Measurements from ENCODE around the gene IGFBPL1.
"Not testable (repeated sequence)": the region's sequence is repeated elsewhere in the genome, so short reads cannot be mapped to it uniquely, and the experiment has no call there.

The IGFBPL1 gene

GRCh38 chr9:38428062-38428461, 3.8 kb upstream of the IGFBPL1 start:
- no peak for DNase-seq

GRCh38 chr9:38424918-38425317, 664 bp upstream of the IGFBPL1 start:
- DNase-seq = no peak

DNA sequence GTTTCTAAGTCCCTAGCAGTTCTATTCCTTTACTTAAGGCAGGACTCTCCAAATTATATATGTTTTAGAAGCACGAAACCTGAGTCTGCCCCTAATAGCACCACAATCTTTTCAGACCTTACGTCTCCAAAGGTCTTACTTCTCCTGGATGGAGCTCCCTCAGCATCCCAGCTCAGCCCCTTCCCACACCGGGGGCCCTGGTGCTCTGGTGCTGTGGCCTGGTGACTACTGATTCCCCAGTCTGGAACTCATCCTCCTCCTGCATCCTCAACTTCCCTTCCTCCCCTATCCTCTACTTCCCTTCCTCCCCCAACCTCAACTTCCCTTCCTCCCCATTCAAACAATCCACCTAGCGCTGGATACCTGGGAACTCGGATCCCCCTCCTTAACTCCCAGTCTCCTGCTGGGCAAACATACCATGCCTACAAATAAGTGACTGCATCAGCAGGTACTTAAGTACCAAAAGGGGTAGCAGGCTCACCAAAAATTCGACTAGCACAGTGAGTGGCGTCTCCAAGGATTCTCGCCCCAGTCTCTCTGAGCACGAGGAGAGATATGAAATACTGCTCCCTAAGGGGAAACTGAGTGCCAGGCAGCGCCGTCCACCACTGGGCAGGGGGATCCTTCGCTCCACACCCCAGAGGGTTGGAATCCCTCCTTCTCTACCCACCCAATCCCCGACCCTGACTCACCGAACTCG, 831 bp downstream of the IGFBPL1 start:
- DNase-seq = no peak

DNA sequence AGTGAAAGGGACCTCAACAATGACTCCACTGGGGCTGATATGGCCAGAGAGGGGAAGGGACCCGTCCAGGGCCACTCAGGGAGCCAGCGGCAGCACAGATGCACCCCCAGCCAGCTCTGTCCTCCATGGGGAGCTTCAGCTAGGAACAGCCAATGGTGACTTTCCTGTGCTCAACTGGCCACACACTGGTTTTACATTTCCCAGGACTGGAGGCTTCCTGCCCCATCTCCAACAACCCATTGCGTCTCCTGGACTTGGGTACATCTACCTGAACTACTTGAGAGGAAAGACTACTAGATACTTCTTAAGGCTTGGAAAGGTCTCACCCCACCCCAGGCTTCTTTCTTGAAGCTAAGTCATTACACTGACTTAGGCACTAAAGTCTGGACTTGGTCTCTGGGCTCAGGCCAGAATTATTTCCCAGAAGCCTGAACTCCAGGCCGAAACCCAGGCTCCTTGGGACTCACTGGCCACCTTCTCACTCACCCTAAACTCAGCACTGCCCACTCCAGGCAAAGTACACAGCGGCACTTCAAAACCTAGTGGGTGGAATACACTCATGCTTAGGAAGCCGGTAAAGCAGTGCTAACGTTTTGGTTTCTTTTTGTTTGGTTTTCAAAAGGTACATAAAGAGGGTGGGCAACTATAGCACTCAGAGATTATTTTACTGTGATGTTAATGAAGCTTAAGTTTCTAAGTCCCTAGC, 1.5 kb downstream of the IGFBPL1 start:
- no peak for DNase-seq

GRCh38 chr9:38421498-38422211, 2.6 kb downstream of the IGFBPL1 start:
- DNase-seq = no peak

- no peak for DNase-seq
Measured at GRCh38 chr9:38419181-38419580, 5.1 kb downstream of the IGFBPL1 start.

DNA sequence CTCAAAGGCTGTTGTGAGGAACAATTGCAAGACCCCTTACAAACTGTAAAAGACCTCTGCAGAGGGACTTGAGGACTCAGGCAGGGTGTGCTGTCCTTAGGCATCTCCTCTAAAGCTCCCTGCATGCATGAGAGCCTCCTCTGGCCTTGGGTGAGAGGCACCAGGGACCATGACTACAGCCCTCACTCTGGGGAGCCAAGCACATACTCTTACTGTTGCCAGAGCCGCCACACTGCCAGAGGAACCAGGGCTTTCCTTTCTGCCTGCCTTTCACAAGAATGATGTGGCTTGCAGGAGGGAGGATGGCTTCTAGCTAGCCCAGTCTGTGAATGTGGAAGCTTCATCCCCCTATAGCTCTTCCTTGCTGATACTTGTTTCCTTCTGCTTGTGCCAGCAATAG, 5.9 kb downstream of the IGFBPL1 start:
- no peak for DNase-seq

DNA sequence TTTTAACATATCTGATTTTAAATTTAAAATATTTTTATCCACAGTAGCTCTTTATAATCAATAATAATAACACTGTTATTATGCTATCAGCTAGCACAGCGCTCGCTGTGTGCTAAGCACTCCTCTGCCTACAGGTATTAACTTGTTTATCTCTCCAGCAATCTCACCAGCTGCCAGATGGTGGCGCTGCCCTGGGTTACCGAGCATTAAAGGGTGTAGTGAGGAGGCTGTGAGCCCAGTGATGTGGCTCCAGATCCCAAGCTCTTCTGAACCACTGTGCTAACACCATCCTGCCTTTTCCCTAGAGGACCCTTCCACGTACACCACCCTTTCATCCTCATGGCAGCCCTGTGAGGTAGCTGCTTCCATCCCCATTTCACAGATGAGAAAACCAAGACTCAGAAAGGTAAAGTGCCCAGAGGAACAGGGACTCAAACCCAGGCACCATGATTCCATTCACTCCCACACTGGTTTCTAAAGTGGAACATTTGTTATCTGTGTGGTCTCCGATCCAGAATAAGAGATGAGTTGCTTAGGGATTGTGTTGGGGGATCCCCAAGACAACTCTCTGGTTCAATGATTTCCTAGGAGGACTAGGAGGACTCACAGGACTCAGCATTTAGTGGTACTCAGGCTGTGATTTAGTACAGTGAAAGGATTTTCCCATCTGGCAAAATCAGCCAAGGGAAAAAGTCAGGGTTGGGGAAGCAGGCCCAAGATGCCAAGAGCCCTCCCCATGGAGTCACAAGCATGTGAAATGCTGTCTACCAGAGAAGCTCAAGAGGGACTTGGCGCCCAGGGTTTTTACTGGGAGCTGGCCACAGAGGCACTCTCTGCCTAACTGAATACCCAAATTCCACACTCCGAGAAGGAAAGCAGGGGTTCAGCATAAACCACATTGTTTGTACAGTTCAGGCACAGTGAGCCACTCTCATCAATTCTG, 7.0 kb downstream of the IGFBPL1 start:
- DNase-seq = peak; percentile 34

GRCh38 chr9:38416461-38416860, 7.8 kb downstream of the IGFBPL1 start:
- DNase-seq = no peak

- DNase-seq = no peak
Measured at GRCh38 chr9:38415856-38416255, 8.4 kb downstream of the IGFBPL1 start.

- no peak for DNase-seq
Measured at GRCh38 chr9:38414040-38414723, 10.1 kb downstream of the IGFBPL1 start.

DNA sequence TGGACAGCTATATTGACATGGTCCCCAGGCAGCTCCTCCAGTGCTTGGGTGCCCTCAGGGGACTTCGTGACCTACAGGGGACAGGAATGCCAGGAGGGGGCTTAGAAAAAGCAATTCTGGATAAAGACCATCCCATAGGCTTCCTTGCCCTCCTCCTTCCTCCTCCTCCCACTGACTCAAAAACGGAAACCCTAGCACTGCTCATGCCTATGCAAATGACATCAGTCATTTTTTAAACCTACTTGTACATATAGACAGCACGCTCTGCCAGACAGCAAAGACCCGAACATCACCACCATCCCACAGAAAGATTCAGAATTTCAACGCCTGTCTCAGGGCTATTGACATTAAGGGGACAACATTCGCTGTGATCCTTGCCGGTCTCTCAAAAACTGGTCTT, 11.0 kb downstream of the IGFBPL1 start:
- DNase-seq = no peak

DNA sequence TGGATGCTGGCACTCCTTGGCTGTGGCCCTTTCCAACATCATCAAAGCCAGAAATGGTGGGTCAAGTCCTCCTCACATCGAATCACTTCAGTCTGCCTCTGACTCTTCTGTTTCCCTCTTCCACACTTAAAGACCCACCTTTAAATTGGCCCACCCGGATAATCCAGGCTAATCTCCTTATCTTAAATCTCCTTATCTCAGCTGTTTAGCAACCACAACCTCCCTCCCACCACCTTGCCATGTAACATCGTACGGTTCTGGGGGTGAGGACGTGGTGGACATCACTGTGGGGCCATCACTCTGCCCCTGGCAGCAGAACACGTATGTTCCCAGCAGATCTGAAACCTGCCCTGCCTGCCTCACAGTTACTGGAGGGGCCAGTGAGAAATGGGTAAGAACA, 11.5 kb downstream of the IGFBPL1 start:
- no peak for DNase-seq

GRCh38 chr9:38408719-38409118, 15.5 kb downstream of the IGFBPL1 start:
- DNase-seq = no peak

DNA sequence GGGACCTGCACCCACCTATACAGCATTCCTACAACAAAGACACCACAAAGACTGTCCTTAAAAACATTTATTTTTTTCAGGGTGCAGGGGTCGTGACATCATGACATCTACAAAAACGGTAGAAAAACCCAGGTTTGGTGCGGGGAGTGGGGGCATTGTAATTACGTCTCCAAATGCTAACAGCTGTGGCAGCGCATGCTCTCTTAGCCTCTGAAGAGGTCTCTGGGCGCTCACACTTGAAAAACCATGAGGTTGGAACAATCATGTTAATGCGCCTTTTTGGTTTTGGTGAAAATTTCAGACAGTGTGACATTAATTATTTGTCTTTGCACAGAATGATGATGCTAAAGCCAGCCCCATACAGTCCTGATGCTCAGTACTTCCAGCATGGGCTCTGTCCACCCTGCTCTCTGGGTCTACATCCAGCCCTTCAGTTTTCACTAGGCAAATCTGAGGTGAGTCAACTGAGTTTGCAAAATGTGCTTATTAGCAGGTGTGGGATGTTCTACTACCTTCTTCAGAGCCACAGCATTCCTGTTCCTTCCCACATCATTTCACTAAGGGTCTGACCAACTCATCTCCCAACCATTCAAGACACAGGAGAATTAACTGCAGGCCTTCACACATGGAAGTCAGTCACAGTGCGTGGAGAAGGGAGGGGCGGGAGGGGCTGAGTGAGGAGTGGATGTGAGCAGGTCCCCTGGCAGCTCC, 17.6 kb downstream of the IGFBPL1 start:
- DNase-seq = no peak

- DNase-seq = no peak
Measured at GRCh38 chr9:38405785-38406184, 18.5 kb downstream of the IGFBPL1 start.

GRCh38 chr9:38404314-38404713, 19.9 kb downstream of the IGFBPL1 start:
- no peak for DNase-seq

- no peak for DNase-seq
Measured at GRCh38 chr9:38401994-38402393, 22.3 kb downstream of the IGFBPL1 start.

GRCh38 chr9:38399191-38399590, 25.1 kb downstream of the IGFBPL1 start:
- not testable (repeated sequence) for DNase-seq

DNA sequence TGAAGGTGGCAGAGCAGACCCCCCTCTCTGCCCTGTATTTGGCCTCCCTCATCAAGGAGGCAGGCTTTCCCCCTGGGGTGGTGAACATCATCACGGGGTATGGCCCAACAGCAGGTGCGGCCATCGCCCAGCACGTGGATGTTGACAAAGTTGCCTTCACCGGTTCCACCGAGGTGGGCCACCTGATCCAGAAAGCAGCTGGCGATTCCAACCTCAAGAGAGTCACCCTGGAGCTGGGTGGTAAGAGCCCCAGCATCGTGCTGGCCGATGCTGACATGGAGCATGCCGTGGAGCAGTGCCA, 27.9 kb downstream of the IGFBPL1 start:
- no peak for DNase-seq

DNA sequence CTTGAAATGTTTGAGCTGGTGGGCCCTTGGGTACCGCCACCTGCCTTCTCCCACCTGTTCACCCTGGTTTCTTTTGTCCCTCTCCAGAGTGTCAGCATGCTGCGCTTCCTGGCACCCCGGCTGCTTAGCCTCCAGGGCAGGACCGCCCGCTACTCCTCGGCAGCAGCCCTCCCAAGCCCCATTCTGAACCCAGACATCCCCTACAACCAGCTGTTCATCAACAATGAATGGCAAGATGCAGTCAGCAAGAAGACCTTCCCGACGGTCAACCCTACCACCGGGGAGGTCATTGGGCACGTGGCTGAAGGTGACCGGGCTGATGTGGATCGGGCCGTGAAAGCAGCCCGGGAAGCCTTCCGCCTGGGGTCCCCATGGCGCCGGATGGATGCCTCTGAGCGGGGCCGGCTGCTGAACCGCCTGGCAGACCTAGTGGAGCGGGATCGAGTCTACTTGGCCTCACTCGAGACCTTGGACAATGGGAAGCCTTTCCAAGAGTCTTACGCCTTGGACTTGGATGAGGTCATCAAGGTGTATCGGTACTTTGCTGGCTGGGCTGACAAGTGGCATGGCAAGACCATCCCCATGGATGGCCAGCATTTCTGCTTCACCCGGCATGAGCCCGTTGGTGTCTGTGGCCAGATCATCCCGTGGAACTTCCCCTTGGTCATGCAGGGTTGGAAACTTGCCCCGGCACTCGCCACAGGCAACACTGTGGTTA, 28.4 kb downstream of the IGFBPL1 start:
- DNase-seq = no peak
